HEK293 (cell line): ENCODE measurements around the gene ABHD5.

Experiments used
- IKZF3 ChIP-seq: fragments of 450-650 bp; IDR thresholded peaks from 2 replicates; pipeline ENCODE4 v1.5.0; 2018; ENCODE audit warnings: missing biosample characterization, mild to moderate bottlenecking, missing genetic modification characterization, moderate library complexity
- SALL2 ChIP-seq: fragments of 450-650 bp; formaldehyde crosslinking; IDR thresholded peaks from 2 replicates; pipeline ENCODE4 v1.5.0; 2017; ENCODE audit warnings: missing biosample characterization, mild to moderate bottlenecking, missing genetic modification characterization, borderline replicate concordance
- ZFHX2 ChIP-seq: fragments of 450-650 bp; formaldehyde crosslinking; conservative IDR thresholded peaks from 2 replicates; pipeline ENCODE4 v1.5.1; 2016; ENCODE audit warnings: missing biosample characterization, missing genetic modification characterization
- ZNF157 ChIP-seq: fragments of 450-650 bp; formaldehyde crosslinking; IDR thresholded peaks from 2 replicates; pipeline ENCODE4 v1.5.1; 2016; ENCODE audit warnings: missing biosample characterization, missing genetic modification characterization
- ZNF433 ChIP-seq: fragments of 450-650 bp; formaldehyde crosslinking; IDR thresholded peaks from 2 replicates; pipeline ENCODE4 v1.5.1; 2016; ENCODE audit warnings: missing biosample characterization, missing genetic modification characterization, low read depth
- ZNF555 ChIP-seq: fragments of 450-650 bp; formaldehyde crosslinking; conservative IDR thresholded peaks from 2 replicates; pipeline ENCODE4 v1.5.1; 2017; ENCODE audit warnings: missing biosample characterization, mild to moderate bottlenecking, missing genetic modification characterization, inconsistent platforms
- ZNF561 ChIP-seq: fragments of 450-650 bp; IDR thresholded peaks from 2 replicates; pipeline ENCODE4 v1.5.1; 2018; ENCODE audit warnings: missing biosample characterization, missing genetic modification characterization, borderline replicate concordance
- ZNF596 ChIP-seq: fragments of 450-650 bp; IDR thresholded peaks from 2 replicates; pipeline ENCODE4 v1.5.0; 2018; ENCODE audit warnings: missing biosample characterization, mild to moderate bottlenecking, missing genetic modification characterization, moderate library complexity
- ZNF600 ChIP-seq: fragments of 450-650 bp; formaldehyde crosslinking; IDR thresholded peaks from 2 replicates; pipeline ENCODE4 v1.5.1; 2016; ENCODE audit warnings: missing biosample characterization, missing genetic modification characterization
- ZNF624 ChIP-seq: fragments of 450-650 bp; formaldehyde crosslinking; IDR thresholded peaks from 2 replicates; pipeline ENCODE4 v1.5.1; 2017; ENCODE audit warnings: missing biosample characterization, missing genetic modification characterization
- ZSCAN16 ChIP-seq: fragments of 450-650 bp; formaldehyde crosslinking; IDR thresholded peaks from 2 replicates; pipeline ENCODE4 v1.5.1; 2016; ENCODE audit warnings: missing biosample characterization, missing genetic modification characterization
- TF ChIP-seq, protein P1 (sequence below): sonication (generic); formaldehyde crosslinking; IDR thresholded peaks from 2 replicates; pipeline ENCODE4 v1.8.1; 2022; ENCODE audit warnings: mild to moderate bottlenecking, moderate library complexity, missing genetic modification reagents
- TF ChIP-seq, protein P2 (sequence below): fragments of 450-650 bp; formaldehyde crosslinking; IDR thresholded peaks from 2 replicates; pipeline ENCODE4 v1.5.1; 2016; ENCODE audit warnings: missing biosample characterization, missing genetic modification characterization, borderline replicate concordance
- TF ChIP-seq, protein P3 (sequence below): fragments of 450-650 bp; formaldehyde crosslinking; IDR thresholded peaks from 2 replicates; pipeline ENCODE4 v1.5.1; 2017; ENCODE audit warnings: missing biosample characterization, missing genetic modification characterization
- TF ChIP-seq, protein P4 (sequence below): fragments of 450-650 bp; formaldehyde crosslinking; IDR thresholded peaks from 2 replicates; pipeline ENCODE4 v1.5.1; 2016; ENCODE audit warnings: missing biosample characterization, missing genetic modification characterization
- TF ChIP-seq, protein P5 (sequence below): fragments of 450-650 bp; formaldehyde crosslinking; IDR thresholded peaks from 2 replicates; pipeline ENCODE4 v1.5.1; 2016; ENCODE audit warnings: missing biosample characterization, missing genetic modification characterization
- TF ChIP-seq, protein P6 (sequence below): IDR thresholded peaks from 2 replicates; pipeline ENCODE4 v1.6.1; 2011; ENCODE audit warnings: mild to moderate bottlenecking, low read depth, low read length, borderline replicate concordance
- TF ChIP-seq, protein P7 (sequence below): fragments of 450-650 bp; formaldehyde crosslinking; IDR thresholded peaks from 2 replicates; pipeline ENCODE4 v1.5.1; 2016; ENCODE audit warnings: missing biosample characterization, missing genetic modification characterization
- TF ChIP-seq, protein P8 (sequence below): fragments of 450-650 bp; IDR thresholded peaks from 2 replicates; pipeline ENCODE4 v1.5.1; 2018; ENCODE audit warnings: missing biosample characterization, missing genetic modification characterization

The ABHD5 gene

DNA sequence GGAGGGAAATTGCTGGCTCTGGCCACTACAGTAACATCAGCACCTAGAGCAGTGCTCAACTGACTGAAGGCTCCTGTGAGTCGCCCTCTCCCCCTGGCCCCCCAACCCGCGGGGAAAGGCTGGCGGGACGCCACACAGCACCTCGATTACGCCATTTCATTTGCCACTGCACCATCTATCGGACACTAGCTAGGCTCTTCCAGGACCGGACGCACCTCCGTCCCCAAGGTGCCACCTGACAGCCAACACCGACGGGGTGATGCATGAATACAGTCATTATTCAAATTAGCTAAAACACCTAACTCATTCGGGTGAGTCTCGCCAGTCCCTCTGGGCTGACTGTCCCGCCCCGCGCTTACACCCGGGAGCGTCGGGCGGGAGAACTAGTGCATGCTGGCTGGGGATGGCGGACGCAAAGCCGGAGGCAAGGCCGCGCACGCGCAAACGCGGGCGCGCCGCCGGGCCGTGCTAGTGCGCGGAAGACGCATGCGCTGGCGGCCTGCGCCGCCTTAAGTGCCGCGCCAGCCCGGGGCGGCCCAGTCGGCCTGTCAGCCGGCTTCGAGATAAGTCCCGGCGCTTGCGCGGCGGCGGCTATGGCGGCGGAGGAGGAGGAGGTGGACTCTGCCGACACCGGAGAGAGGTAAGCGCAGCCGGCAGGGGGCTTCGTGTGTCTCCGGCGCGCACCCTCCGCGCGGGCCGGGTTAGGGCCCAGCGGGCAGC lies at the start of gene ABHD5 (continued):
- TF ChIP-seq, protein P1, sequence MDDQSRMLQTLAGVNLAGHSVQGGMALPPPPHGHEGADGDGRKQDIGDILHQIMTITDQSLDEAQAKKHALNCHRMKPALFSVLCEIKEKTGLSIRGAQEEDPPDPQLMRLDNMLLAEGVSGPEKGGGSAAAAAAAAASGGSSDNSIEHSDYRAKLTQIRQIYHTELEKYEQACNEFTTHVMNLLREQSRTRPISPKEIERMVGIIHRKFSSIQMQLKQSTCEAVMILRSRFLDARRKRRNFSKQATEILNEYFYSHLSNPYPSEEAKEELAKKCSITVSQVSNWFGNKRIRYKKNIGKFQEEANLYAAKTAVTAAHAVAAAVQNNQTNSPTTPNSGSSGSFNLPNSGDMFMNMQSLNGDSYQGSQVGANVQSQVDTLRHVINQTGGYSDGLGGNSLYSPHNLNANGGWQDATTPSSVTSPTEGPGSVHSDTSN: no peak; the same call in 1 of the 2 replicates
- no peak for TF ChIP-seq IKZF3 (tag by site-specific recombination)
- TF ChIP-seq, protein P2, sequence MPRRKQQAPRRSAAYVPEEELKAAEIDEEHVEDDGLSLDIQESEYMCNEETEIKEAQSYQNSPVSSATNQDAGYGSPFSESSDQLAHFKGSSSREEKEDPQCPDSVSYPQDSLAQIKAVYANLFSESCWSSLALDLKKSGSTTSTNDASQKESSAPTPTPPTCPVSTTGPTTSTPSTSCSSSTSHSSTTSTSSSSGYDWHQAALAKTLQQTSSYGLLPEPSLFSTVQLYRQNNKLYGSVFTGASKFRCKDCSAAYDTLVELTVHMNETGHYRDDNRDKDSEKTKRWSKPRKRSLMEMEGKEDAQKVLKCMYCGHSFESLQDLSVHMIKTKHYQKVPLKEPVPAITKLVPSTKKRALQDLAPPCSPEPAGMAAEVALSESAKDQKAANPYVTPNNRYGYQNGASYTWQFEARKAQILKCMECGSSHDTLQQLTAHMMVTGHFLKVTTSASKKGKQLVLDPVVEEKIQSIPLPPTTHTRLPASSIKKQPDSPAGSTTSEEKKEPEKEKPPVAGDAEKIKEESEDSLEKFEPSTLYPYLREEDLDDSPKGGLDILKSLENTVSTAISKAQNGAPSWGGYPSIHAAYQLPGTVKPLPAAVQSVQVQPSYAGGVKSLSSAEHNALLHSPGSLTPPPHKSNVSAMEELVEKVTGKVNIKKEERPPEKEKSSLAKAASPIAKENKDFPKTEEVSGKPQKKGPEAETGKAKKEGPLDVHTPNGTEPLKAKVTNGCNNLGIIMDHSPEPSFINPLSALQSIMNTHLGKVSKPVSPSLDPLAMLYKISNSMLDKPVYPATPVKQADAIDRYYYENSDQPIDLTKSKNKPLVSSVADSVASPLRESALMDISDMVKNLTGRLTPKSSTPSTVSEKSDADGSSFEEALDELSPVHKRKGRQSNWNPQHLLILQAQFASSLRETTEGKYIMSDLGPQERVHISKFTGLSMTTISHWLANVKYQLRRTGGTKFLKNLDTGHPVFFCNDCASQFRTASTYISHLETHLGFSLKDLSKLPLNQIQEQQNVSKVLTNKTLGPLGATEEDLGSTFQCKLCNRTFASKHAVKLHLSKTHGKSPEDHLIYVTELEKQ (tag by site-specific recombination): peak; percentile 33; the same call in 1 of the 2 replicates
- TF ChIP-seq ZNF624: no peak
- TF ChIP-seq ZNF561 (tag by site-specific recombination): no peak; the same call in 1 of the 2 replicates
- TF ChIP-seq, protein P3, sequence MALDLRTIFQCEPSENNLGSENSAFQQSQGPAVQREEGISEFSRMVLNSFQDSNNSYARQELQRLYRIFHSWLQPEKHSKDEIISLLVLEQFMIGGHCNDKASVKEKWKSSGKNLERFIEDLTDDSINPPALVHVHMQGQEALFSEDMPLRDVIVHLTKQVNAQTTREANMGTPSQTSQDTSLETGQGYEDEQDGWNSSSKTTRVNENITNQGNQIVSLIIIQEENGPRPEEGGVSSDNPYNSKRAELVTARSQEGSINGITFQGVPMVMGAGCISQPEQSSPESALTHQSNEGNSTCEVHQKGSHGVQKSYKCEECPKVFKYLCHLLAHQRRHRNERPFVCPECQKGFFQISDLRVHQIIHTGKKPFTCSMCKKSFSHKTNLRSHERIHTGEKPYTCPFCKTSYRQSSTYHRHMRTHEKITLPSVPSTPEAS (tag by site-specific recombination): no peak
- TF ChIP-seq, protein P4, sequence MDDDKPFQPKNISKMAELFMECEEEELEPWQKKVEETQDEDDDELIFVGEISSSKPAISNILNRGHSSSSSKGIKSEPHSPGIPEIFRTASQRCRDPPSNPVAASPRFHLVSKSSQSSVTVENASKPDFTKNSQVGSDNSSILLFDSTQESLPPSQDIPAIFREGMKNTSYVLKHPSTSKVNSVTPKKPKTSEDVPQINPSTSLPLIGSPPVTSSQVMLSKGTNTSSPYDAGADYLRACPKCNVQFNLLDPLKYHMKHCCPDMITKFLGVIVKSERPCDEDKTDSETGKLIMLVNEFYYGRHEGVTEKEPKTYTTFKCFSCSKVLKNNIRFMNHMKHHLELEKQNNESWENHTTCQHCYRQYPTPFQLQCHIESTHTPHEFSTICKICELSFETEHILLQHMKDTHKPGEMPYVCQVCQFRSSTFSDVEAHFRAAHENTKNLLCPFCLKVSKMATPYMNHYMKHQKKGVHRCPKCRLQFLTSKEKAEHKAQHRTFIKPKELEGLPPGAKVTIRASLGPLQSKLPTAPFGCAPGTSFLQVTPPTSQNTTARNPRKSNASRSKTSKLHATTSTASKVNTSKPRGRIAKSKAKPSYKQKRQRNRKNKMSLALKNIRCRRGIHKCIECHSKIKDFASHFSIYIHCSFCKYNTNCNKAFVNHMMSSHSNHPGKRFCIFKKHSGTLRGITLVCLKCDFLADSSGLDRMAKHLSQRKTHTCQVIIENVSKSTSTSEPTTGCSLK (tag by site-specific recombination): no peak
- no peak for TF ChIP-seq ZNF596 (tag by site-specific recombination)
- TF ChIP-seq, protein P5, sequence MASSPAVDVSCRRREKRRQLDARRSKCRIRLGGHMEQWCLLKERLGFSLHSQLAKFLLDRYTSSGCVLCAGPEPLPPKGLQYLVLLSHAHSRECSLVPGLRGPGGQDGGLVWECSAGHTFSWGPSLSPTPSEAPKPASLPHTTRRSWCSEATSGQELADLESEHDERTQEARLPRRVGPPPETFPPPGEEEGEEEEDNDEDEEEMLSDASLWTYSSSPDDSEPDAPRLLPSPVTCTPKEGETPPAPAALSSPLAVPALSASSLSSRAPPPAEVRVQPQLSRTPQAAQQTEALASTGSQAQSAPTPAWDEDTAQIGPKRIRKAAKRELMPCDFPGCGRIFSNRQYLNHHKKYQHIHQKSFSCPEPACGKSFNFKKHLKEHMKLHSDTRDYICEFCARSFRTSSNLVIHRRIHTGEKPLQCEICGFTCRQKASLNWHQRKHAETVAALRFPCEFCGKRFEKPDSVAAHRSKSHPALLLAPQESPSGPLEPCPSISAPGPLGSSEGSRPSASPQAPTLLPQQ (tag by site-specific recombination): peak; percentile 76; the same call in 1 of the 2 replicates
- TF ChIP-seq ZSCAN16 (tag by site-specific recombination): no peak
- TF ChIP-seq, protein P6, sequence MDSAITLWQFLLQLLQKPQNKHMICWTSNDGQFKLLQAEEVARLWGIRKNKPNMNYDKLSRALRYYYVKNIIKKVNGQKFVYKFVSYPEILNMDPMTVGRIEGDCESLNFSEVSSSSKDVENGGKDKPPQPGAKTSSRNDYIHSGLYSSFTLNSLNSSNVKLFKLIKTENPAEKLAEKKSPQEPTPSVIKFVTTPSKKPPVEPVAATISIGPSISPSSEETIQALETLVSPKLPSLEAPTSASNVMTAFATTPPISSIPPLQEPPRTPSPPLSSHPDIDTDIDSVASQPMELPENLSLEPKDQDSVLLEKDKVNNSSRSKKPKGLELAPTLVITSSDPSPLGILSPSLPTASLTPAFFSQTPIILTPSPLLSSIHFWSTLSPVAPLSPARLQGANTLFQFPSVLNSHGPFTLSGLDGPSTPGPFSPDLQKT: no peak
- TF ChIP-seq ZNF555: no peak
- no peak for TF ChIP-seq ZNF433 (tag by site-specific recombination)
- TF ChIP-seq, protein P7, sequence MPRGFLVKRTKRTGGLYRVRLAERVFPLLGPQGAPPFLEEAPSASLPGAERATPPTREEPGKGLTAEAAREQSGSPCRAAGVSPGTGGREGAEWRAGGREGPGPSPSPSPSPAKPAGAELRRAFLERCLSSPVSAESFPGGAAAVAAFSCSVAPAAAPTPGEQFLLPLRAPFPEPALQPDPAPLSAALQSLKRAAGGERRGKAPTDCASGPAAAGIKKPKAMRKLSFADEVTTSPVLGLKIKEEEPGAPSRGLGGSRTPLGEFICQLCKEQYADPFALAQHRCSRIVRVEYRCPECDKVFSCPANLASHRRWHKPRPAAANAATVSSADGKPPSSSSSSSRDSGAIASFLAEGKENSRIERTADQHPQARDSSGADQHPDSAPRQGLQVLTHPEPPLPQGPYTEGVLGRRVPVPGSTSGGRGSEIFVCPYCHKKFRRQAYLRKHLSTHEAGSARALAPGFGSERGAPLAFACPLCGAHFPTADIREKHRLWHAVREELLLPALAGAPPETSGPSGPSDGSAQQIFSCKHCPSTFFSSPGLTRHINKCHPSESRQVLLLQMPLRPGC (tag by site-specific recombination): no peak
- TF ChIP-seq ZFHX2 (tag by site-specific recombination): no peak; the same call in 1 of the 2 replicates
- TF ChIP-seq, protein P8, sequence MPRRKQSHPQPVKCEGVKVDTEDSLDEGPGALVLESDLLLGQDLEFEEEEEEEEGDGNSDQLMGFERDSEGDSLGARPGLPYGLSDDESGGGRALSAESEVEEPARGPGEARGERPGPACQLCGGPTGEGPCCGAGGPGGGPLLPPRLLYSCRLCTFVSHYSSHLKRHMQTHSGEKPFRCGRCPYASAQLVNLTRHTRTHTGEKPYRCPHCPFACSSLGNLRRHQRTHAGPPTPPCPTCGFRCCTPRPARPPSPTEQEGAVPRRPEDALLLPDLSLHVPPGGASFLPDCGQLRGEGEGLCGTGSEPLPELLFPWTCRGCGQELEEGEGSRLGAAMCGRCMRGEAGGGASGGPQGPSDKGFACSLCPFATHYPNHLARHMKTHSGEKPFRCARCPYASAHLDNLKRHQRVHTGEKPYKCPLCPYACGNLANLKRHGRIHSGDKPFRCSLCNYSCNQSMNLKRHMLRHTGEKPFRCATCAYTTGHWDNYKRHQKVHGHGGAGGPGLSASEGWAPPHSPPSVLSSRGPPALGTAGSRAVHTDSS (tag by site-specific recombination): peak; percentile 47
- peak; percentile 52; the same call in 1 of the 2 replicates for TF ChIP-seq ZNF600 (tag by site-specific recombination)
- TF ChIP-seq ZNF157 (tag by site-specific recombination): no peak
- no peak for TF ChIP-seq SALL2 (tag by site-specific recombination)
